GM12801 (cell line): ENCODE data around the gene CPEB4.

ENCODE experiments used
- TF ChIP-seq, protein P1 (sequence below): IDR thresholded peaks from one replicate; pipeline ENCODE4 v1.5.1; 2011; ENCODE audit warnings: control low read depth; ENCODE audit not compliant: insufficient read length; ENCODE audit errors: extremely low read depth

Gene CPEB4

DNA sequence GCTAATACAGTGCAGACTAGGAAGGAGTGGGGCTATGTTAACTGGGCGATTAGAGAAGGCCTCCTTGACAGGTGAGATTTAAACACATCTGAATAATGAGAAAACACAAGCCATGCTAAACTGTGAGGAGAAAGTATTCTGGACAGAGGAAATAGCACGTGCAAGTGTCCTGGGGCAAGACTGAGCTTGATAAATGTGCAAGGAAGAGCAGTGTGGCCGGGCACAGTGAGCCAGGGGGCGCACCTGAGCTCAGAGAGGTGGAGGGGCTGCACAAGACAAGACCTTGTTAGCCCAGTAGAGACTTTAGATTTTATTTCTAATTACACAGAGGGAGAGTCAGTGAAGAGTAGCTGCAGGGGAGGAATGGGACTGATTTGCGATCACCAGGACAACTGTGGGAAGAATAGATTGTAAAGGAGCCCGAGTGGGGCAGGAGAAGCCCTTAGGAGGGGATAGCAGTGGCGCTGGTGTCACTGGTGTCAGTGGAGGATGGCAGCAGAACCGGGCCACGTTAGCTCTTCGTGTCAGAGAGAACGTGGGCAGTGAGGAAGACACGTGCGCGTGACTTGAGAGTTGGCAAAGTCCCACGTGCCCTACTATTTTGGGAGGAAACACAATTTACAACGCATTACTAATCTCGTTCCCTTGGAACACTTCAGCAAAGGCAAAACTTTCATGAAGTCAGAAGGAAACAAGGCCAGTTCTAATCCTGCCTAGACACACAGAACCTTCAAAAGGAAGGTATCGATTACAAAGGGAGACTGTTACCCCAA, 82.9 kb downstream of the CPEB4 start:
- TF ChIP-seq, protein P1, sequence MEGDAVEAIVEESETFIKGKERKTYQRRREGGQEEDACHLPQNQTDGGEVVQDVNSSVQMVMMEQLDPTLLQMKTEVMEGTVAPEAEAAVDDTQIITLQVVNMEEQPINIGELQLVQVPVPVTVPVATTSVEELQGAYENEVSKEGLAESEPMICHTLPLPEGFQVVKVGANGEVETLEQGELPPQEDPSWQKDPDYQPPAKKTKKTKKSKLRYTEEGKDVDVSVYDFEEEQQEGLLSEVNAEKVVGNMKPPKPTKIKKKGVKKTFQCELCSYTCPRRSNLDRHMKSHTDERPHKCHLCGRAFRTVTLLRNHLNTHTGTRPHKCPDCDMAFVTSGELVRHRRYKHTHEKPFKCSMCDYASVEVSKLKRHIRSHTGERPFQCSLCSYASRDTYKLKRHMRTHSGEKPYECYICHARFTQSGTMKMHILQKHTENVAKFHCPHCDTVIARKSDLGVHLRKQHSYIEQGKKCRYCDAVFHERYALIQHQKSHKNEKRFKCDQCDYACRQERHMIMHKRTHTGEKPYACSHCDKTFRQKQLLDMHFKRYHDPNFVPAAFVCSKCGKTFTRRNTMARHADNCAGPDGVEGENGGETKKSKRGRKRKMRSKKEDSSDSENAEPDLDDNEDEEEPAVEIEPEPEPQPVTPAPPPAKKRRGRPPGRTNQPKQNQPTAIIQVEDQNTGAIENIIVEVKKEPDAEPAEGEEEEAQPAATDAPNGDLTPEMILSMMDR, result no peak

DNA sequence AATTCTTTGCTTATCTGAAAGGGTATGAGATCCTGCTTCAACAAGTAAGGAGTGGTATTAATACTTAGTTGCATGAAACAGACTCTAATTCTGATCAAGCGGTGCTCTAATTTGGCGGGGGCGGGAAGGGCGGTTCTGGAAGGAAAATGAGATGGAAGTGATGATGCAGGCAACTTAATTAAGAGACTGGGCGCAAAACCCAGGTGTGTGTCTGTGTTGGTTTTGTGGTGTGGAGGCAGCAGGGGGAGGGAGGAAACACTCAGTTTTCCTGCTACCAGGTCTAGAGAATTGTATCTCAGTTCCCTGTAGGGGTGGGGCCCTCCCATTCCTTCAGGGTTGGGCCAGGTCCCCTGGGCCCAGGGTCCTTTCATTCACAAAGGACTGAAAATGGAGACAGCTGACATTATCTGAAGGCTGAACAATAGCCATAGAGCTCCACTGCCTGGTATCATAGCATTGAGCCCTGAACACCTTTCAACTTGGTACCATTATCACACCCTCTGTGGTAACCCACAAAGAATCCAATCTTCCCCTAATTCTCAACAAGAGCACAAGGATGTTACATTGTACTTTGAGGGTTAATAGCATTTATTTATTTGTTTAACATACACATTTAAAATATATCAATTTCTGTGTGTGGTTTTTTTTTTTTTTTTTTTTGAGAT, 83.7 kb downstream of the CPEB4 start:
- TF ChIP-seq, protein P1, result no peak

DNA sequence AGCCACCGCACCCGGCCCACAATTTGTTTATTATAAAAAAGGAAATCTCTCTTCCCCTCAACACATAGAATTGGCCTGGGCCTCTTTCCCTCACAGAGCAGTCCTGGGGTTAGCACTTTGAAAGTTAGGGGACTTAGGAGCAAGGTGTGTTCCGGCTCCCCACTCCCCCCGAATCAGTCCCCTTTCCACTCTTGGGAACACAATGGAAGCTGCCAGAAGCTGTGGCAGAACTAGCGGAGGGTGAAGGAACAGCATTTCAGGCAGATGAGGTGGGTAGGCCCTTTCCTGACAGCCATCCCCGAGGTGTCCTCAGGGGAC, 84.4 kb downstream of the CPEB4 start:
- TF ChIP-seq, protein P1, result no peak

DNA sequence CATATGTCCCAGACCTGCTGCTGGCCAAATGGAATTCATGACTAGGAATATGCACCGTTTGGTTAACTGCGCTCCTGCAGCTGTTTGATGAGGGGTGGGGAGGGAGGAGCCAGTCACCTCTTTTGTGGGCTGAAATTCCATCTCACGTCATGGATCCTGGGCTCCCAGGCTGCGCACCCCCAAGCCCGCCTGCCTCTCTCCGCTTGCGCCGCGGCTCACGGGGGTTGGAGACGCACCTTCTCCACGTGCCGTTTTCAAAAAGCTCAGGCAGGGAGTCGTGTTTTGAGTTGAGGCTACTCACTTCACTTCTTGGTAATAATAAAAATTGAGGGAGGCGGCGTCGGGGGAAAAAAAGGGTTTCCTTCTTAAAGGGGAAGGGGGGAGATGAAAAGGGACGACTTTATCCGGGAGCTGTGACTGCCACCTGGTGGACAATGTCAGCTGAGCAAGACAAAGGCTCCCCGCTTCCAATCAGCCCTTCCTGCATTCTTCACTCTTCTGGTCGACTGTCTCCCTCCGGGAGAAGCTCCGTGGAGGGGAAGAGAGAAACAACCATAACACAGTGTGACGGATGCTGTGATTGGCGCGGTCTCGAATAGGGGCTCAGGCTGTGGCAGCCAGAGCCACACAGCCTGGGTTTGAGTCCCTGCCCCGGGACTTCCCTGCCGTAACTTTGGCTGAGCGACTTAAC, 84.9 kb downstream of the CPEB4 start:
- TF ChIP-seq, protein P1, result no peak

DNA sequence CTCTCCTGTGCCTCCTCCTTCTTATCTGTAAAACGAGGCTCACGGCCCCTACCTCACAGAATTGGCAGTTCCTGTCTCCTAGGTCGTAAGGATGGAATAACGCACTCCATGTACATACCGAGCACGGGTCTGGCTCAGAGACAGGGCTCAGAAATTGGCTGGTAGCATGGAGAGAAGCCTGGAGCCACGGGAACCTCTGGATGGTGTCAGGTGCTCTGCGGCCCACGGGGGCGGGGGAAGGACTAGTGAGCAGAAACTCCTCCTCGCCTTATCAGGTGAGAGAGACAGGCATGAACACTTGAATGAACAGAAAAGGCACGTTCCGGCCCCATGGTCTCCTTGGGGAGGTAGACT, 85.4 kb downstream of the CPEB4 start:
- TF ChIP-seq, protein P1, result no peak

DNA sequence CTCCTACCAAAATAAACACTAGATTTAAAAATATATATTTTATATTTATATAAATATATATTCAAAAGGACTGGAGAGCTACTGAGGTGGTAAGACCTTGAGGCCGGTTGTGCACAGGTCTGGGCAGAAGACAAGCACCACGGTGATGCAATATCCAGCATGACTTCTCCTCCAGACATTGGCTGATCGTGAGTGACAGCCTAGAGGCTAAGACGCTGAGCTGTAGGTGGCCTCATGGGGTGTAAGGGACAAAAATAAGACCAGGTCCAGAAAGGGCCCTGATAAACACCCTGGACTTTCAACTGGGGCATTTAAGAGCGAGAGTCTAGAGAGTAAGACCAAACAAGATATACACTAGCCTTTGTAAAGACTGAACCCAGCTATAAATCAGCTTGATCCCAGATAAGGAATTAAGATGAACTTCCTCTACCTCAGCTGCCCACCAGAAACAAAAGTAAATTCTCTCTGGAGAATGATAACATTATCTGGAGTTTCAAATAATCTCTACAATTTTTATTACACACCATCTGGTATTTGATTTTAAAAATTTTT, 86.6 kb downstream of the CPEB4 start:
- TF ChIP-seq, protein P1, result no peak

DNA sequence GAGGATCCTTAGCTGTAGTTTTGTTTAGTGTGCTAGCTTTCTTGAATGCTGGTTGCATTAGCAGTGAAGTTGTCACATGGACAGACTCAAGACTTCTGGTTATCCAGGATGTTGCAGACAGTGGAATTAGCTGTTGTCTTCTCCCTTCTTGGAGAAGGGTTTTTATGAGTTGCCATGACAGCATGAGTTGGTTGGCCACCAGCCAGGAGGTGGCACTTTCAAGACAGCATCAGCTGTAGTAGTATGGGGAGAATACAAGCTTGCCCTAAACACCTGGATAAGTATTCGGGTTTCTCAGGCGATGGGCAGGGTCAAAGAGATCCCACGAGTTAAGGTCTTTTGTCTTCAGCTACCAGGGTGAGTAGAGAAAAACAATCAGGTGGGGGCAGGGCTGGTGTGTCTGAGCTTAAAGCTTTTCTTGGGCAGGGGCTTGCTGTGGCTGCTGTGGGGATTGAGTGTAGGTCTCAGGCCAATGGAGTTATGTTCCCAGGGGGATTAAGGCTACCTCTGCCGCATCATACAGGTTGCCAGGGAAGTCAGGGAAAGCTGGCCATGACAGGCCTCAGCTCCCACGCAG, 93.1 kb downstream of the CPEB4 start:
- TF ChIP-seq, protein P1, result no peak
